Measurements from ENCODE around the gene SLC22A7. TPM values are rescaled to one million over a fixed set of nuclear protein-coding genes. Genes with fewer than 3 reads are reported as not detected.
A peak's percentile ranks its signal among the peaks of the same experiment; 100 is the strongest.

Gene SLC22A7, protein sequence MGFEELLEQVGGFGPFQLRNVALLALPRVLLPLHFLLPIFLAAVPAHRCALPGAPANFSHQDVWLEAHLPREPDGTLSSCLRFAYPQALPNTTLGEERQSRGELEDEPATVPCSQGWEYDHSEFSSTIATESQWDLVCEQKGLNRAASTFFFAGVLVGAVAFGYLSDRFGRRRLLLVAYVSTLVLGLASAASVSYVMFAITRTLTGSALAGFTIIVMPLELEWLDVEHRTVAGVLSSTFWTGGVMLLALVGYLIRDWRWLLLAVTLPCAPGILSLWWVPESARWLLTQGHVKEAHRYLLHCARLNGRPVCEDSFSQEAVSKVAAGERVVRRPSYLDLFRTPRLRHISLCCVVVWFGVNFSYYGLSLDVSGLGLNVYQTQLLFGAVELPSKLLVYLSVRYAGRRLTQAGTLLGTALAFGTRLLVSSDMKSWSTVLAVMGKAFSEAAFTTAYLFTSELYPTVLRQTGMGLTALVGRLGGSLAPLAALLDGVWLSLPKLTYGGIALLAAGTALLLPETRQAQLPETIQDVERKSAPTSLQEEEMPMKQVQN
- total RNA-seq, result not detected in 2 replicates
- long read RNA-seq, result 0 reads

DNA sequence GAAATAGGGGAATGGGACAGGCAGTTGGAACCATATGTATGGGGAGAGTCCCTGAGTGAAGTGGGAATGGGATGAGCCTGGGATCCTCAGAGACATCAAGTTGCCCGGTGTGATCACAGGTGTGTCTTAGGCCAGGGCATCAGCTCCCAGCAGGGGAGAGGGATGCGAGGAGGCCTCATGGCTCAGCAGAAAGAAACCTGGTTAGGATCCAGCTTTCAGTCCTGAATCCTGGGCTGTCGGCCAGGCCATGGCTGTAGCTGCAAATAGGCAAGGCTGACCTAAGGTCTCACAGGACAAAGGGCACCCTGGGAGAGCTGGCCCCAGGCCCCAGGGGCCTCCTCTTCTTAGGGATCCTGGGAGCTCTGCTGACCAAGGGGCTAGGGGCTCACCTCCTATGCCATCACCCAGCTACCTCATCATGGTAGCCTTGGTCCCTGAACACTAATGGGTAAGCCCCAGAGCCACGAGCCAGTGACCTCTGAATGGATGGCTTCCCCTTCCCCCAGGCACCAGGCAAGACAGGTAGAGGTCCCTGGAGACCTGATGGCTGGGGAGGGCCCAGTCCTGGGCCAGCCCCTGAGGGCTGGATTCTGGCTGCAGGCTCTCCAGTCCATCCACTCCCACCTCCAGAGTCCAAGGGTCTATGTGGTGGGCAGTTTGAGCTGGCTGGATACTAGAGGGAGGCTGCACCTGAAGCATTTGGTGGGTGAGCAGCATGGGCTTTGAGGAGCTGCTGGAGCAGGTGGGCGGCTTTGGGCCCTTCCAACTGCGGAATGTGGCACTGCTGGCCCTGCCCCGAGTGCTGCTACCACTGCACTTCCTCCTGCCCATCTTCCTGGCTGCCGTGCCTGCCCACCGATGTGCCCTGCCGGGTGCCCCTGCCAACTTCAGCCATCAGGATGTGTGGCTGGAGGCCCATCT is at the start of gene SLC22A7:
Gene SLC22A7 (plus strand): TSS at position 617 of the 921 bp plus-strand sequence. CDS start 99 bp downstream, at position 716.
- no peaks in the 10 kb centered on the region for H3K36me3 Mint-ChIP-seq (ENCODE audit: unreplicated experiment)
- H3K9me3 Mint-ChIP-seq (ENCODE audit: unreplicated experiment), result no peaks in the 10 kb centered on the region
- TF ChIP-seq, protein P1, sequence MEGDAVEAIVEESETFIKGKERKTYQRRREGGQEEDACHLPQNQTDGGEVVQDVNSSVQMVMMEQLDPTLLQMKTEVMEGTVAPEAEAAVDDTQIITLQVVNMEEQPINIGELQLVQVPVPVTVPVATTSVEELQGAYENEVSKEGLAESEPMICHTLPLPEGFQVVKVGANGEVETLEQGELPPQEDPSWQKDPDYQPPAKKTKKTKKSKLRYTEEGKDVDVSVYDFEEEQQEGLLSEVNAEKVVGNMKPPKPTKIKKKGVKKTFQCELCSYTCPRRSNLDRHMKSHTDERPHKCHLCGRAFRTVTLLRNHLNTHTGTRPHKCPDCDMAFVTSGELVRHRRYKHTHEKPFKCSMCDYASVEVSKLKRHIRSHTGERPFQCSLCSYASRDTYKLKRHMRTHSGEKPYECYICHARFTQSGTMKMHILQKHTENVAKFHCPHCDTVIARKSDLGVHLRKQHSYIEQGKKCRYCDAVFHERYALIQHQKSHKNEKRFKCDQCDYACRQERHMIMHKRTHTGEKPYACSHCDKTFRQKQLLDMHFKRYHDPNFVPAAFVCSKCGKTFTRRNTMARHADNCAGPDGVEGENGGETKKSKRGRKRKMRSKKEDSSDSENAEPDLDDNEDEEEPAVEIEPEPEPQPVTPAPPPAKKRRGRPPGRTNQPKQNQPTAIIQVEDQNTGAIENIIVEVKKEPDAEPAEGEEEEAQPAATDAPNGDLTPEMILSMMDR (IDR thresholded peaks at IDR 0.05), result no peak
- no peaks in the 10 kb centered on the region for H3K4me1 Mint-ChIP-seq (ENCODE audit: unreplicated experiment)
- H3K27ac Mint-ChIP-seq (ENCODE audit: unreplicated experiment), result no peak within 1 kb of the TSS
- DNase-seq (ENCODE audit: extremely low spot score, unreplicated experiment), result no peak
- H3K4me3 Mint-ChIP-seq (ENCODE audit: unreplicated experiment), result no peak within 1 kb of the TSS
- H3K27me3 Mint-ChIP-seq (ENCODE audit: unreplicated experiment), result peaks cover 30% of the 10 kb centered on the region

DNA sequence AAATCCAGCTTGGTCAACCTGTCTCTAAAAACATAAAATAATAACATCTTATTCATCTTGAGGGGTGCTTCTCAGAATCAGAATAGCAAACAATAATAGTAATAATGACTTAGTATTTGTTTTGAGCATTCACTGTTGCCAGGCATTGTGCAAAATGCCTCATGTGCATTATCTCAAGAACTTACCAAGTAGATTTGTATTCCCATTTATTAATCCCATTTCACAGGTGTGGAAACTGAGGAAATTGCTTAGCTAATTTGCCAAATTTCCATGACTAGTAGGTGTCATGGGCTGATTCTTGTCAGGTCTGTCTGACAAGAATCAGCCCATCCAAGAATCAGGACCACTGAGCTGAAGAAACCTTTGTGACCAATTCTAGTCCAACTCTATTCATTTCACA is 49.3 kb upstream of the SLC22A7 start:
- TF ChIP-seq, protein P1 (IDR thresholded peaks at IDR 0.05), result no peak
- H3K27me3 Mint-ChIP-seq (ENCODE audit: unreplicated experiment), result peaks cover 13% of the 10 kb centered on the region
- peaks cover 22% of the 10 kb centered on the region for H3K4me1 Mint-ChIP-seq (ENCODE audit: unreplicated experiment)
- DNase-seq (ENCODE audit: extremely low spot score, unreplicated experiment), result no peak
- H3K27ac Mint-ChIP-seq (ENCODE audit: unreplicated experiment), result no peak overlapping the region
- no peaks in the 10 kb centered on the region for H3K9me3 Mint-ChIP-seq (ENCODE audit: unreplicated experiment)
- H3K4me3 Mint-ChIP-seq (ENCODE audit: unreplicated experiment), result no peak overlapping the region
- H3K36me3 Mint-ChIP-seq (ENCODE audit: unreplicated experiment), result no peaks in the 10 kb centered on the region

DNA sequence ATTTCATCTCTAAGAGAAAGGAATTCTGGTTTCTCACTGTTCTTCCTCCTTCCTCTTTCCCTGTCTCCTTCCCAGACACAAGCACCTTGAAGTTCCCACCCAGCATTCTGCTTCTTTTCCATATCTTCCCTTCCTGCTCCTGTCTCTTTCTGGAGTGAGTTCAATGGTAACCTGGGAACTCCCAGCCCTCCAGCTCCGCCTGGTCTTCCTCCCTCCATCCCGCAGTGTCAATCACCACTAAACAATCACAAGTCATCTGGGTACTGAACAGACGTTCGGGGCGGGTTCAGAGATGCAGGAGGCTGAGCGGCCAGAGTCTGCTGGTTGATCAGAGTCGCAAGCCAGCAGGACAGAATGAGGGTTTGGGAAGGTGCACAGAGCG is 47.1 kb upstream of the SLC22A7 start:
- peaks cover 22% of the 10 kb centered on the region for H3K4me1 Mint-ChIP-seq (ENCODE audit: unreplicated experiment)
- H3K4me3 Mint-ChIP-seq (ENCODE audit: unreplicated experiment), result peak overlapping the region; percentile 15
- H3K9me3 Mint-ChIP-seq (ENCODE audit: unreplicated experiment), result no peaks in the 10 kb centered on the region

DNA sequence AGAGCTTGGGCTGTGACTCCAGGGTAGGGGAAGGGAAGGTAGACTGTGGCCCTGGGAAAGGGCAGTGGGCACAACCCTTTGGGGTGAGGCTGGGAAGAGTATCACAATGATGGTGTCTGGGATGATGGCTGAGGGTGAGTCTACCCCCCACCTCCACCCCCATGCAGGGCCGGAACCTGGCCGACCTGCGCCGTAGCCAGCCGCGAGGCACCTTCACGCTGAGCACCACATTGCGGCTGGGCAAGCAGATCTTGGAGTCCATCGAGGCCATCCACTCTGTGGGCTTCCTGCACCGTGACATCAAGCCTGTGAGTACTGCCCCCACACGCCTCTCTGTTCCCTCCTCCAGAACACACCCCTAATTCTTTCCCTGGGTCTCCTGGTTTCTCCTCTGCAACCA is 44.7 kb upstream of the SLC22A7 start:
- TF ChIP-seq, protein P1 (IDR thresholded peaks at IDR 0.05), result no peak
- Mint-ChIP-seq H3K4me1 (ENCODE audit: unreplicated experiment) (peaks cover 12% of the 10 kb centered on the region), H3K27me3 (ENCODE audit: unreplicated experiment) (peaks cover 21% of the 10 kb centered on the region), H3K4me3 (ENCODE audit: unreplicated experiment) (no peak overlapping the region), H3K36me3 (ENCODE audit: unreplicated experiment) (no peaks in the 10 kb centered on the region), H3K9me3 (ENCODE audit: unreplicated experiment) (no peaks in the 10 kb centered on the region), H3K27ac (ENCODE audit: unreplicated experiment) (no peak overlapping the region)
- no peak for DNase-seq (ENCODE audit: extremely low spot score, unreplicated experiment)

More for the DNA sequence above, 47.1 kb upstream of the SLC22A7 start:
- Mint-ChIP-seq H3K27me3 (ENCODE audit: unreplicated experiment) (peaks cover 13% of the 10 kb centered on the region), H3K36me3 (ENCODE audit: unreplicated experiment) (no peaks in the 10 kb centered on the region), H3K27ac (ENCODE audit: unreplicated experiment) (no peak overlapping the region)
- no peak for DNase-seq (ENCODE audit: extremely low spot score, unreplicated experiment)
- TF ChIP-seq, protein P1 (IDR thresholded peaks at IDR 0.05), result no peak

All from osteocyte (in vitro differentiated cells).